ENCODE results near the gene TMED8.
"Not testable (repeated sequence)": the region's sequence is repeated elsewhere in the genome, so short reads cannot be mapped to it uniquely, and the experiment has no call there.

The TMED8 gene

DNA sequence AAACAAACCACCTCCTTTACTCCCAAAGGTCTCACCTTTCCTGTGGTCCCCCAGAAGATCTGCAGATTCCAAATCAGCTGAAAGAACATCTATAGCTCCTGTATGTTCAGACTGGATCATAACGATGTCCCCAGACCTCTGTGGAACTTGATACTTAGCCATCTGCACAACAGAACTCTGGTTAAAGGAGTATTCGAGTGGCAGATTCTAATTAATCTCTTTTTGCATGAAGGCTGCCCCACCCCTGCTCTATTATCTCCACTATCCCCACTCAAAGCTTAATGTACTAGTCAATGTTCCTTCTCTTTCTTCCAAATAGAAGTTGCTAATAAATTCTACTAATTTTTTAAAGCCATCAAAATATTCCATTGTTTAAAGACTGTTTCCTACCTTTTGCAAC lies 33.2 kb downstream of the TMED8 start:
- TF ChIP-seq ZFX (IDR thresholded peaks at IDR 0.05; ENCODE audit: borderline replicate concordance), result no peak
- TF ChIP-seq, protein P1, sequence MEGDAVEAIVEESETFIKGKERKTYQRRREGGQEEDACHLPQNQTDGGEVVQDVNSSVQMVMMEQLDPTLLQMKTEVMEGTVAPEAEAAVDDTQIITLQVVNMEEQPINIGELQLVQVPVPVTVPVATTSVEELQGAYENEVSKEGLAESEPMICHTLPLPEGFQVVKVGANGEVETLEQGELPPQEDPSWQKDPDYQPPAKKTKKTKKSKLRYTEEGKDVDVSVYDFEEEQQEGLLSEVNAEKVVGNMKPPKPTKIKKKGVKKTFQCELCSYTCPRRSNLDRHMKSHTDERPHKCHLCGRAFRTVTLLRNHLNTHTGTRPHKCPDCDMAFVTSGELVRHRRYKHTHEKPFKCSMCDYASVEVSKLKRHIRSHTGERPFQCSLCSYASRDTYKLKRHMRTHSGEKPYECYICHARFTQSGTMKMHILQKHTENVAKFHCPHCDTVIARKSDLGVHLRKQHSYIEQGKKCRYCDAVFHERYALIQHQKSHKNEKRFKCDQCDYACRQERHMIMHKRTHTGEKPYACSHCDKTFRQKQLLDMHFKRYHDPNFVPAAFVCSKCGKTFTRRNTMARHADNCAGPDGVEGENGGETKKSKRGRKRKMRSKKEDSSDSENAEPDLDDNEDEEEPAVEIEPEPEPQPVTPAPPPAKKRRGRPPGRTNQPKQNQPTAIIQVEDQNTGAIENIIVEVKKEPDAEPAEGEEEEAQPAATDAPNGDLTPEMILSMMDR (IDR thresholded peaks at IDR 0.05), result no peak
- H3K27ac ChIP-seq, result no peak overlapping the region

GRCh38 chr14:77342726-77343397 lies 34.0 kb downstream of the TMED8 start:
- TF ChIP-seq ZFX (IDR thresholded peaks at IDR 0.05; ENCODE audit: borderline replicate concordance), result no peak
- TF ChIP-seq, protein P1 (IDR thresholded peaks at IDR 0.05), result no peak
- H3K27ac ChIP-seq, result no peak overlapping the region

DNA sequence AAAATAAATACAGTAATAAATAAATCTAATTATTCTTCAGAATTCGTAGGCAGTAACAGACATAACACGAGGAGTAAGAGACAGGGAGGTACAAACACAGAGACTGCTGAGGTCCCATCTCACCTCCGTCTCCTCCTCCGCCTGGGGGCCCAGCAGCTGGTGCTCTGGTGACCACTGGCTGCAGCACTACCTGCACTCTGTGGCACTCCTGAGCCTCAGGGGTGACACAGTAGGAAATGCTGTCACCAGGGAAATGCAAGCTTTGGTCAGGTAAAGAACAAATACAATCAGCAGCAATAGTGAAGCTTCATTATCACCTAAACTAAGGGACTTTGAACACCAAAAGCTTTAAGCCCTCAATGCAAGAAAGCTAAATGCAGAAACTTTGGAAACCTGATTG lies 36.5 kb downstream of the TMED8 start:
- no peak overlapping the region for H3K27ac ChIP-seq
- TF ChIP-seq, protein P1 (IDR thresholded peaks at IDR 0.05), result no peak
- TF ChIP-seq ZFX (IDR thresholded peaks at IDR 0.05; ENCODE audit: borderline replicate concordance), result no peak

DNA sequence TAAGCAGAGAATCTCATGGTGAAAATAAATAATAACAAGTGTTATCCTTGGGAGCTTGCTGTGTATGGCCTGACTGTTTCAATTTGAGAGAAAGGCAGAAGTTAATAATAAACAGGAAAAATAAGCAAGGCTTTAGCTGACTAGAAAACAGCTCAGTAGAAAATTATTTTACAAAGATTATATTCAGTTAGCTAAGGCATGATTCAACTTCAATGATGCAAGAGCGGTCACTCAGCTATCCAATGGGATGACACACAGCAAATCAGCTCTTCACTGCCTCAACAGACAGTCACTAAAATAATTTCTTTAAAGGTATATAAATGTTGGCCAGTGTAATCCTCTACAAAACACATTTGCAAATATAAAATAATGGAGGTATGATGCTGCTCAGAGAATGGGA lies 37.5 kb downstream of the TMED8 start:
- H3K27ac ChIP-seq, result no peak overlapping the region
- TF ChIP-seq ZFX (IDR thresholded peaks at IDR 0.05; ENCODE audit: borderline replicate concordance), result no peak
- TF ChIP-seq, protein P1 (IDR thresholded peaks at IDR 0.05), result no peak

GRCh38 chr14:77338302-77338701 lies 38.6 kb downstream of the TMED8 start:
- TF ChIP-seq, protein P1 (IDR thresholded peaks at IDR 0.05), result no peak
- no peak for TF ChIP-seq ZFX (IDR thresholded peaks at IDR 0.05; ENCODE audit: borderline replicate concordance)
- H3K27ac ChIP-seq, result no peak overlapping the region

DNA sequence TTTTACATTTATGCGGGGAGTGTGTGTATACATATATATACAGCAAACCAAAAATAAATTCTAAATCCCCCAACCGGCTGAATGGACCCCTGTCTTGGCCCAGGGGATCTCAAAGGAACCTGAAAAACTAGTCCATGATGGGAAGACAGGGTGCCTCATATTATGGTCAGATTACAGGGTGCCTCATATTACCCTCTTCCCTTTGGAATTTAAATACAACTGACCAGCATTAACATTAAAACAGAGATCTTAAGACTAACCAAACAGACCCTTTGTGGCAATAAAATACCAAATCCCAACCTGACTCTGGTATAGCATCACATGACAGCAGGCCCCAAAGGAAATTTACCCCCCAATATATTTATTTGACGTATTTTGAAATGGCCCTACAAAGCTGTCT lies 39.0 kb downstream of the TMED8 start:
- H3K27ac ChIP-seq, result no peak overlapping the region
- TF ChIP-seq ZFX (IDR thresholded peaks at IDR 0.05; ENCODE audit: borderline replicate concordance), result no peak
- TF ChIP-seq, protein P1 (IDR thresholded peaks at IDR 0.05), result no peak

DNA sequence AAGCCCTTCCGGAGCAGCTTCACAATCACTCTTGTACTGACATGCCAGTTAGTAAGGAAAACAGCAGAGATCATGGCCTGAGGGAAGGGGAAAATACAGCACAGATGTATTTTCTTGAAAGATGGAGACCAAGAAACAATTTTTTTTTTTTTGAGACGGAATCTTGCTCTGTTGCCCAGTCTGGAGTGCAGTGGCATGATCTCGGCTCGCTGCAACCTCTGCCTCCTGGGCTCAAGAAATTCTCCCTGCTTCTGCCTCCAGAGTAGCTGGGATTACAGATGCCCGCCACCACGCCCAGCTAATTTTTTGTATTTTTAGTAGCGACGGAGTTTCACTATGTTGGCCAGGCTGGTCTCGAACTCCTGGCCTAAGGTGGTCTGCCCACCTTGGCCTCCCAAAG lies 39.6 kb downstream of the TMED8 start:
- H3K27ac ChIP-seq, result not testable (repeated sequence)

DNA sequence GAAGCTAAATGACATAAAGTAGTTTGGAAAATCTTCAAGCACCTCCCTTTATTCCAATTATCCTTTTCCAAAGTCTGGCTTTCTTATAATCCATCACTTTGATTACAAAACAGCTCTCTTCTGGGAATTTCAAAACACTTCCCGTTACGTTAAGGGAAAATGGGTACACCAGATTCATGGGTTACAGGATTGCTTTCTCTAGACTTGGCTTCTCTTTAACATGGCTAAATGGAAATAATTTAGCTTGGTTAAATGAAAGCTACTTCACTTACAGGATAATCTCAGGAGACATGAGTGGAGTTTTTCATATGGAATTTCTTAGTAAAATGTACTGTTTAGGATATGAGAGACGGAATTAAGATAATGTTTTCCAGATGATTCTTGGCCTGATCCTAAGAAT lies 41.3 kb downstream of the TMED8 start:
- H3K27ac ChIP-seq, result no peak overlapping the region
- TF ChIP-seq ZFX (IDR thresholded peaks at IDR 0.05; ENCODE audit: borderline replicate concordance), result no peak
- TF ChIP-seq, protein P1 (IDR thresholded peaks at IDR 0.05), result no peak
